ENCODE data around the gene ZNF845.

GRCh38 chr19:53365134-53365898 lies 31.8 kb downstream of the ZNF845 start, which contains the start of gene ZNF525:
- TF ChIP-seq EZH2 (IDR thresholded peaks at IDR 0.05; ENCODE audit: borderline replicate concordance, low read length): no peak
- TF ChIP-seq CTCF (IDR thresholded peaks at IDR 0.05; ENCODE audit: low read length): no peak

Measured in OCI-LY1 (cell line).